Muscle layer of duodenum (tissue), 2 donors: ENCODE results near the gene MAPRE3.

Experiments
- H3K27ac ChIP-seq: one replicate; pipeline ENCODE4 v1.7.0; 2013; ENCODE audit warnings: mild to moderate bottlenecking, low read length
- H3K27me3 ChIP-seq: one replicate; pipeline ENCODE4 v1.7.0; 2013; ENCODE audit warnings: low read depth, mild to moderate bottlenecking, control low read depth, low read length
- H3K36me3 ChIP-seq, 2 donors: one replicate each; pipeline ENCODE4 v1.7.0; 2013; ENCODE audit warnings: low read length in 2 of 2, control low read depth in 1 of 2, mild to moderate bottlenecking in 1 of 2; ENCODE audit not compliant: insufficient read depth in 2 of 2, control insufficient read depth in 1 of 2
- H3K4me1 ChIP-seq, 2 donors: one replicate each; pipeline ENCODE4 v1.7.0; 2013; ENCODE audit warnings: low read length in 2 of 2, mild to moderate bottlenecking in 2 of 2, control low read depth in 1 of 2, moderate library complexity in 1 of 2; ENCODE audit not compliant: insufficient read depth in 2 of 2, control insufficient read depth in 1 of 2
- H3K4me3 ChIP-seq, 2 donors: one replicate each; pipeline ENCODE4 v1.7.0; 2013; ENCODE audit warnings: low read length in 2 of 2, low read depth in 1 of 2, mild to moderate bottlenecking in 1 of 2
- H3K9me3 ChIP-seq, 2 donors: one replicate each; pipeline ENCODE4 v1.7.0; 2013; ENCODE audit warnings: low read length in 2 of 2, control low read depth in 1 of 2, mild to moderate bottlenecking in 1 of 2; ENCODE audit not compliant: control insufficient read depth in 1 of 2
- donor health status: healthy.

Gene MAPRE3

DNA sequence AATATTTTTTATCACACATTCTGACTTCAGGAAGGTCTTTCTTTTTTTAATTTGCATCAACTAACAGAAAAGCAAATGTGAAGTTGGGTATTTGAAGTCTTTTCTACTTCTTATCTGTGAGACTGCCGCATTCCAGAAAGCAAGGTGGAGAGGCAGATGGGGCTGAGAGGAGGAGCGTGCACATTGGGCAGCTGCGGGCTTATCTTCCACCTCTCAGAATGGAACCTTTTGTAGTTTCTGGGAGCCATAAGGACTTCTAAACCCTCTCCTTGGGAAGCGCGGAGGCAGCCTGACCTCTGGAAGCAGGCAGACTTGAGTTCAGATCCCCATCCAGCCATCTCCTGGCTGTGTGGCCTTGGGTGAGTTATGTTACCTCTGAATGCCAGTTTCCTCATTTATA lies 3.9 kb downstream of the MAPRE3 start:
- Histone ChIP-seq H3K4me1 (peaks cover 0 to 15% of the 10 kb centered on the region in 2 donors), H3K4me3 (no peak overlapping the region), H3K27ac (no peak overlapping the region), H3K36me3 (no peaks in the 10 kb centered on the region), H3K27me3 (no peaks in the 10 kb centered on the region), H3K9me3 (no peaks in the 10 kb centered on the region)

DNA sequence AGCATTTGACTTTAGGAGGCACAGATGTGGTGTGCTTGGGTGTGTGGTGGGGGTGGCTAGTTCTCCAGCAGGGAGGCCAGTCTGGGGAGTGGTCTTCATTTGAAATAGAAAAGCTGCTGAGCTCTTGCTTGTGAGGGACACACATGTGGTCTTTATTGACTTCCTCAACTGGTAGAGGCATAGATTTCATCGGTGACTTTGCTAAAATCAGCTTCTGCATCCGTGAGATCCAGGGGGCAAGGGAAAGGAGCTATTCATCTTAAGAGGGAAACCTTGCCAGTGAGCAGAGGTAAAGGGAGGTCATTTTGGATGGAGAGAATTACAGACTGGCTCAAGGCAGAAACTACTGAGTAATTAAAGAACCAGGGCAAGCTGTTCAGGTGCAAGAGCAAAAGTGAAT lies 4.7 kb downstream of the MAPRE3 start:
- H3K4me1 ChIP-seq = peaks cover 0 to 9% of the 10 kb centered on the region in 2 donors

GRCh38 chr2:26975656-26976055 lies 5.2 kb downstream of the MAPRE3 start:
- Histone ChIP-seq H3K4me1 (peaks cover 0 to 8% of the 10 kb centered on the region in 2 donors), H3K36me3 (no peaks in the 10 kb centered on the region)

More for the DNA sequence above, 4.7 kb downstream of the MAPRE3 start:
- H3K9me3 ChIP-seq = no peaks in the 10 kb centered on the region
- H3K27ac ChIP-seq = no peak overlapping the region
- H3K27me3 ChIP-seq = no peaks in the 10 kb centered on the region
- H3K36me3 ChIP-seq = no peaks in the 10 kb centered on the region
- no peak overlapping the region for H3K4me3 ChIP-seq

GRCh38 chr2:26976237-26976636 lies 5.8 kb downstream of the MAPRE3 start:
- no peaks in the 10 kb centered on the region for H3K27me3 ChIP-seq
- no peak overlapping the region for H3K27ac ChIP-seq
- H3K36me3 ChIP-seq = no peaks in the 10 kb centered on the region
- no peak overlapping the region for H3K4me3 ChIP-seq
- no peaks in the 10 kb centered on the region for H3K9me3 ChIP-seq
- H3K4me1 ChIP-seq = peaks cover 0 to 11% of the 10 kb centered on the region in 2 donors

More at GRCh38 chr2:26975656-26976055, 5.2 kb downstream of the MAPRE3 start:
- Histone ChIP-seq H3K27ac (no peak overlapping the region), H3K9me3 (no peaks in the 10 kb centered on the region), H3K27me3 (no peaks in the 10 kb centered on the region), H3K4me3 (no peak overlapping the region)

GRCh38 chr2:26977012-26977411 lies 6.6 kb downstream of the MAPRE3 start:
- Histone ChIP-seq H3K4me1 (peaks cover 0 to 12% of the 10 kb centered on the region in 2 donors), H3K27me3 (no peaks in the 10 kb centered on the region), H3K4me3 (no peak overlapping the region), H3K9me3 (no peaks in the 10 kb centered on the region), H3K27ac (no peak overlapping the region), H3K36me3 (no peaks in the 10 kb centered on the region)

GRCh38 chr2:26978061-26978596 lies 7.7 kb downstream of the MAPRE3 start:
- Histone ChIP-seq H3K36me3 (no peaks in the 10 kb centered on the region), H3K4me1 (peaks cover 0 to 20% of the 10 kb centered on the region in 2 donors), H3K27ac (no peak overlapping the region), H3K4me3 (no peak overlapping the region), H3K27me3 (no peaks in the 10 kb centered on the region), H3K9me3 (no peaks in the 10 kb centered on the region)

DNA sequence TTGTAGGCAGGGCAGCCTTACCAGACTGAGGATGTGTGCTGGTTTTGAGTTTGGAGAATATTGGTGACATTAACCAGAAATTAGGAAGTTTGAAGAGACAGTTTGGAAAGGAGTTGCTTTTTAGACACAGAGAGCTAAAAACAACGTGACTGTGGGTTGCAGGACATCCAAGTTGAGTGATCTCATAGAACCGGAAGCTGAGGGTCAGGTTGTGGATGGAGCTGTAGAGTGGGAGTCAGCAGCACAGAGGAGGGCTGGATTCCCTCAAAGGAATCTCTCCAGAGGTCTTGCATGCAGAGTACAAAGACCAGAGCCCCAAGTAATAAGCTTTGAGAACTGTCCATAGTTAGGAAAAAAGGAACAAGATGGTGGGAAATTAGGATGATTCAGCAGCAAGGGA lies 9.3 kb downstream of the MAPRE3 start:
- Histone ChIP-seq H3K9me3 (no peaks in the 10 kb centered on the region), H3K27me3 (no peaks in the 10 kb centered on the region), H3K27ac (no peak overlapping the region), H3K36me3 (no peaks in the 10 kb centered on the region), H3K4me3 (no peak overlapping the region), H3K4me1 (peaks cover 0 to 20% of the 10 kb centered on the region in 2 donors)

- Histone ChIP-seq H3K4me1 (peaks cover 0 to 20% of the 10 kb centered on the region in 2 donors), H3K36me3 (no peaks in the 10 kb centered on the region), H3K27ac (no peak overlapping the region), H3K9me3 (no peaks in the 10 kb centered on the region), H3K4me3 (no peak overlapping the region), H3K27me3 (no peaks in the 10 kb centered on the region)
Measured at GRCh38 chr2:26980971-26981370, 10.5 kb downstream of the MAPRE3 start.

GRCh38 chr2:26982102-26982742 lies 11.8 kb downstream of the MAPRE3 start:
- peaks cover 0 to 5% of the 10 kb centered on the region in 2 donors for H3K36me3 ChIP-seq
- H3K27ac ChIP-seq = no peak overlapping the region
- peaks cover 0 to 20% of the 10 kb centered on the region in 2 donors for H3K4me1 ChIP-seq
- H3K9me3 ChIP-seq = no peaks in the 10 kb centered on the region
- H3K4me3 ChIP-seq = no peak overlapping the region
- H3K27me3 ChIP-seq = no peaks in the 10 kb centered on the region

- no peaks in the 10 kb centered on the region for H3K27me3 ChIP-seq
- peaks cover 0 to 20% of the 10 kb centered on the region in 2 donors for H3K4me1 ChIP-seq
- H3K4me3 ChIP-seq = no peak overlapping the region
- no peak overlapping the region for H3K27ac ChIP-seq
- peaks cover 0 to 5% of the 10 kb centered on the region in 2 donors for H3K36me3 ChIP-seq
- no peaks in the 10 kb centered on the region for H3K9me3 ChIP-seq
Measured at GRCh38 chr2:26983746-26984145, 13.3 kb downstream of the MAPRE3 start.

- Histone ChIP-seq H3K4me1 (peaks cover 0 to 19% of the 10 kb centered on the region in 2 donors), H3K36me3 (peaks cover 0 to 5% of the 10 kb centered on the region in 2 donors), H3K4me3 (no peak overlapping the region), H3K27ac (no peak overlapping the region), H3K9me3 (no peaks in the 10 kb centered on the region), H3K27me3 (no peaks in the 10 kb centered on the region)
Measured at GRCh38 chr2:26985807-26986206, 15.4 kb downstream of the MAPRE3 start.

GRCh38 chr2:26986576-26986975 lies 16.1 kb downstream of the MAPRE3 start:
- H3K27ac ChIP-seq = no peak overlapping the region
- H3K27me3 ChIP-seq = no peaks in the 10 kb centered on the region
- peaks cover 0 to 5% of the 10 kb centered on the region in 2 donors for H3K36me3 ChIP-seq
- no peaks in the 10 kb centered on the region for H3K9me3 ChIP-seq
- peaks cover 0 to 13% of the 10 kb centered on the region in 2 donors for H3K4me1 ChIP-seq
- no peak overlapping the region for H3K4me3 ChIP-seq
